Panc1 (cell line): ENCODE data around the gene IGSF11. TPM values are rescaled to one million over a fixed set of nuclear protein-coding genes. Genes with fewer than 3 reads are reported as not detected.

ENCODE experiments used
- ATAC-seq: fragments of 200-7000 bp; cut with Tn5 transposase; 2 replicates; pipeline ENCODE4 v1.9.1; 2020; ENCODE audit warnings: mild to moderate bottlenecking, moderate library complexity
- BruUV-seq: library from RNA; stranded (reverse); fragments of 400-500 nt; replicated peaks from 2 replicates; lab custom pipeline; 2021; lab: Mats Ljungman, UMichigan
- CTCF ChIA-PET: fragments of 300-600 bp; sonication (Branson Sonifier 250); formaldehyde crosslinking; loops from one replicate; lab custom pipeline; 2022; ENCODE audit warnings: antibody characterized with exemption; lab: Charles Lee
- POLR2A ChIA-PET: fragments of 300-600 bp; sonication (Branson Sonifier 250); formaldehyde crosslinking; loops from one replicate; lab custom pipeline; 2022; ENCODE audit warnings: antibody characterized with exemption; lab: Charles Lee
- DNase-seq: peaks from one replicate; pipeline ENCODE4 v3.0.0-alpha.2; 2010; ENCODE audit warnings: low read depth, low spot score
- H3K27ac ChIP-seq: 2 replicates; pipeline ENCODE4 v1.5.1; 2011; ENCODE audit warnings: mild to moderate bottlenecking, low read length, inconsistent platforms
- H3K27me3 ChIP-seq: fragments of 200-500 bp; sonication (Bioruptor generic); 2 replicates; pipeline ENCODE4 v1.6.0; 2014; ENCODE audit warnings: low read length, inconsistent platforms; ENCODE audit not compliant: control insufficient read depth, insufficient read depth
- H3K36me3 ChIP-seq: fragments of 200-500 bp; sonication (Bioruptor generic); 2 replicates; pipeline ENCODE4 v1.5.1; 2014; ENCODE audit warnings: inconsistent platforms, mild to moderate bottlenecking, low read length, moderate library complexity; ENCODE audit not compliant: control insufficient read depth, insufficient read depth
- H3K4me1 ChIP-seq: 2 replicates; pipeline ENCODE4 v1.5.1; 2011; ENCODE audit warnings: inconsistent platforms, mild to moderate bottlenecking, low read length, moderate library complexity; ENCODE audit not compliant: control insufficient read depth, insufficient read depth
- H3K4me3 ChIP-seq, 2 experiments: 2 replicates each; pipeline ENCODE4 v1.5.1; 2011 to 2012; ENCODE audit warnings: low read depth in 2 of 2, low read length in 2 of 2, mild to moderate bottlenecking in 2 of 2, inconsistent platforms in 1 of 2, moderate library complexity in 1 of 2
- H3K9me3 ChIP-seq: fragments of 200-500 bp; sonication (Bioruptor generic); 2 replicates; pipeline ENCODE4 v1.5.1; 2014; ENCODE audit warnings: low read depth, mild to moderate bottlenecking, inconsistent platforms, low read length, moderate library complexity; ENCODE audit not compliant: control insufficient read depth, insufficient read depth
- CTCF ChIP-seq: fragments of 450-650 bp; IDR thresholded peaks from 2 replicates; pipeline ENCODE4 v1.5.1; 2017; ENCODE audit warnings: mild to moderate bottlenecking
- POLR2AphosphoS5 ChIP-seq: IDR thresholded peaks from 2 replicates; pipeline ENCODE4 v1.6.1; 2012; ENCODE audit warnings: mild to moderate bottlenecking, low read depth, low read length, moderate library complexity
- REST ChIP-seq, 2 experiments: IDR thresholded peaks; 2 replicates each; pipeline ENCODE4 v1.6.1; 2011 to 2012; ENCODE audit warnings: low read depth in 2 of 2, control low read depth in 1 of 2, low read length in 1 of 2, mild to moderate bottlenecking in 1 of 2, moderate library complexity in 1 of 2; ENCODE audit not compliant: insufficient read depth in 1 of 2
- SIN3A ChIP-seq: IDR thresholded peaks from 2 replicates; pipeline ENCODE4 v1.6.1; 2012; ENCODE audit warnings: low read depth, mild to moderate bottlenecking, low read length, moderate library complexity, borderline replicate concordance; ENCODE audit not compliant: insufficient read depth
- TCF7L2 ChIP-seq: IDR thresholded peaks from 2 replicates; pipeline ENCODE4 v1.6.1; 2011; ENCODE audit warnings: mild to moderate bottlenecking, low read depth, low read length, inconsistent platforms
- in situ Hi-C: cut with HindIII; loops from 2 replicates; pipeline ENCODE4 v1.10.0; 2016; ENCODE audit warnings: low sequenced_read_pairs, low pct_unique_long_range_greater_than_20kb
- intact Hi-C: fragments of 100-400 bp; cut with micrococcal nuclease; formaldehyde crosslinking; loops from one replicate; pipeline ENCODE4 v1.10.0; 2022; ENCODE audit not compliant: unreplicated experiment
- total RNA-seq: library from RNA; stranded (reverse); gene quantifications from one replicate; pipeline ENCODE4 v1.2.1, GENCODE V29; 2021; ENCODE audit not compliant: unreplicated experiment

IGSF11 gene
- total RNA-seq, 1 experiment from 2014 or later = 0.33 TPM

- no peak for TF ChIP-seq SIN3A
- TF ChIP-seq TCF7L2 = no peak
- no peak for TF ChIP-seq POLR2AphosphoS5
- no peak for TF ChIP-seq REST (IDR thresholded peaks at IDR 0.05; ENCODE audit: insufficient read depth in 1 of 2, low read depth in 2 of 2, low read length in 1 of 2)
- TF ChIP-seq CTCF = no peak
- POLR2A ChIA-PET = no interaction called here
- Histone ChIP-seq H3K27me3 (no peaks in the 10 kb centered on the region), H3K9me3 (no peaks in the 10 kb centered on the region), H3K4me3 (no peak overlapping the region), H3K27ac (no peak overlapping the region), H3K4me1 (no peaks in the 10 kb centered on the region), H3K36me3 (no peaks in the 10 kb centered on the region)
- DNase-seq (no peak), ATAC-seq (no peak)
- no TSS peak for BruUV-seq
- in situ Hi-C loops (no loop called here), intact Hi-C loops (no loop called here)
- CTCF ChIA-PET = no interaction called here
Measured at GRCh38 chr3:118955914-118956556, 78.6 kb downstream of the IGSF11 start.

GRCh38 chr3:118951089-118951488 is 83.6 kb downstream of the IGSF11 start:
- ATAC-seq (no peak), DNase-seq (no peak)
- no peak overlapping the region for H3K27ac ChIP-seq
- no peaks in the 10 kb centered on the region for H3K9me3 ChIP-seq
- ChIA-PET POLR2A (no interaction called here), CTCF (no interaction called here)
- in situ Hi-C loops (no loop called here), intact Hi-C loops (no loop called here)
- no peaks in the 10 kb centered on the region for H3K4me1 ChIP-seq
- no TSS peak for BruUV-seq
- no peak for TF ChIP-seq POLR2AphosphoS5
- TF ChIP-seq SIN3A = no peak
- no peak for TF ChIP-seq REST (IDR thresholded peaks at IDR 0.05; ENCODE audit: insufficient read depth in 1 of 2, low read depth in 2 of 2, low read length in 1 of 2)
- no peaks in the 10 kb centered on the region for H3K36me3 ChIP-seq
- no peak overlapping the region for H3K4me3 ChIP-seq
- H3K27me3 ChIP-seq = no peaks in the 10 kb centered on the region
